Stimulated activated CD8-positive, alpha-beta memory T cell treated with anti-CD3 and anti-CD28 coated beads, Interleukin-15, amount 100 ng/mL, for 1 hour (primary cell): ENCODE measurements around the gene TCF7.
A peak's percentile ranks its signal among the peaks of the same experiment; 100 is the strongest.
"Not testable (repeated sequence)": the region's sequence is repeated elsewhere in the genome, so short reads cannot be mapped to it uniquely, and the experiment has no call there.

Experiments used
- DNase-seq: peaks from one replicate; pipeline ENCODE4 v3.0.0-alpha.2; 2020; ENCODE audit warnings: low read depth

The TCF7 gene

DNA sequence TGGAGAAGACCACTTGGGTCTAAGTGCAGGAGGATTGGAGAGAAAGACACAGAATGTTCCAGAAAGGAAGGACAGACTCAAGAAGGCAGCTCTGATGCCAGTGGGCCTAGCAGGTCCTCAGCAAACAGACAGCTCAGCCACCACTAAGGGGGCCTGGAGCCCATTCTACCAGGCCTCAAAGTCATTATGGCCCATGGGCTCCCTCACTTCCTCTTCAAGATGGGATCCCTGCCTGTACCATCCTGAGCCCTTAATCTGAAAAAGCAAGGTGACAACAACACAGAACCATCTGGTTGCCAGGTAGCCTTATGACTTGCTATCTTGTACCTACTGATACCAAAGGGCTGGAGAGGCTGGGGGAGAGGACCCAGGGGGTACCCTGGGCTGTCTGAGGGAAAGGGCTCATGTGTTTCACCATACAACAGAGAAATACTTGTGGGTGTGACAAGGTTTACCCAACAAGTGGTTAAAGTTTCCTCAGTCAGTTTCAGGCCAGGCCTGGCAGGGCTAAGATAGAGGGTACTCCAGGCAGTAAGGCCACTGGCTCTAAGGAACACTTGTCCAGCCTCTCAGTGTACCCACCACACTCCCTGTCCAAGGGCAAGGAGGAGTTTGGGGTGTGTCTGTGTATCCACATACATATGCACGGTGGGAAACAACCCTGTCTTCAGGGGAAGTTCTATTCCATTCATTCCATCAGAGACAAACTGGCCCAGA lies 30.7 kb downstream of the TCF7 start:
- no peak for DNase-seq

DNA sequence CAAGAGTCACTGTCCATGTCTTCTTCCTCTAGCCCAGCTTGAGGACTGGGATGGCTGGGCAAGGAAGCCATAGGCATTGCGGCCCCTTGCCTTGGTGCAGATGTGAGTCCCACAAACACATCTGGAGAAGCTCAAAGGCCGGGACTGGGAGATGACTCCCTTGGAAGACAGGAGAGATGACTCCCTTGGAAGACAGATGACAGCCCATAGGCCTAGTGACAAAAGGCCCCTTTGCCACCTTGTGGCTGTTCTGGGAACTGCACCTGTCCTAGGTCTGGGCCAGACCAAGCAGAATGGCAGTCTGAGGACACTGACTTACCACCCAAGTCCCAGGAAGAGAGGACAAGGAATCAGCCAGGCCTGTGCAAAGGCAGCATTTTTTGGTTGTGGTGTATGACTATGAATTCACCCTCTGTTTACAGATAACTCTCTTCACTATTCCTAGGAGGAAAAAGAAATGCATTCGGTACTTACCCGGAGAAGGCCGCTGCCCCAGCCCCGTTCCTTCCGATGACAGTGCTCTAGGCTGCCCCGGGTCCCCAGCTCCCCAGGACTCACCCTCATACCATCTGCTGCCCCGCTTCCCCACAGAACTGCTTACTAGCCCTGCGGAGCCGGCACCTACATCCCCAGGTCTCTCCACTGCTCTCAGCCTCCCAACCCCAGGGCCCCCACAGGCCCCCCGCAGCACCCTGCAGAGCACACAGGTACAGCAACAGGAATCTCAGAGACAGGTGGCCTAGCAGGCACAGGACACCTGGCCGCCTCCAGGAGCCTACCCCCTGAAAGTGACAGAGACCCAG lies 31.5 kb downstream of the TCF7 start:
- peak; percentile 72 for DNase-seq

GRCh38 chr5:134146651-134147518 lies 32.4 kb downstream of the TCF7 start:
- no peak for DNase-seq

- no peak for DNase-seq
These were observed 33.8 kb downstream of the TCF7 start for GRCh38 chr5:134148316-134148715.

DNA sequence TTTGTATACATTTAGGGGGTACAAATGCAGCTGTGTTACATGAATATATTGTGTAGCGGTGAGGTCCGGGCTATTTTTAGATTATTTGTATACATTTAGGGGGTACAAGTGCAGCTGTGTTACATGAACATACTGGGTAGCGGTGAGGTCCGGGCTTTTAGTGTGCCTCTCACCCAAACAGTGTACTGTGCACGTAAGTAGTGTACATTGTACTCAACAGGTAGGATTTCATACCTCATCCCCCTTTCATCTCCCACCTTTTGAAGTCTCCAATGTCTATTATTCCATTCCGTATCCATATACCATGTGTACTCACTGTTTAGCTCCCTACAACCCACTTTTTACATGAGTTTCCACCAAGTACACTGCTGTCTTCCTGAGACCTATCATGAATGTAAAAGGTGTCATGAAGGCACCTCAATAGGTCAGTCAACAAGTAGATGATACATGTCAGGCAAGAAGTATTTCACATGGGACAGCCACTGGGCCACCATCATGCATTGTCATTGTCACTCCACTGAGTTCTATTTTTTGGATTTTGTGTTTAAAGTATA lies 34.6 kb downstream of the TCF7 start:
- no peak for DNase-seq

GRCh38 chr5:134149571-134150303 lies 35.3 kb downstream of the TCF7 start:
- DNase-seq: no peak

DNA sequence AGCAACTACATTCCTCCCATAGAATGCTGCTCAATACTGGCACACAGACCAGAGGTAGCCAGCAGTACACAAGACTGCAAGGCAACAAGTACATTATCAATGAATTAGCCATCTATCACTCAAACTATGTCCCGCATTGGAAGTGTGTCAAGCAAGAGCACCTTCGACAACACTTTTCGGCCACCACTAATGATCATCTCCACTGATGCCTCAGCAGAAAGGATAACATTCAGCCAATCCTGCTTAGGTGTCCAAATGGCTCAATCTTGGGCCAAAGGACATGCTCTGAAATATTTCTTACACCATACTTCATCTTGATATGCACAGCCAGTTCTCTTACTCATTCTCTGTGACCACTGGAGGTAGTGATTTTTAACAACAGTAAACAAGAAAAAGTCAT lies 37.2 kb downstream of the TCF7 start:
- no peak for DNase-seq

- DNase-seq: not testable (repeated sequence)
These were observed 37.8 kb downstream of the TCF7 start for GRCh38 chr5:134152173-134152832.

- DNase-seq: no peak
These were observed 38.8 kb downstream of the TCF7 start for GRCh38 chr5:134153241-134153640.

GRCh38 chr5:134153657-134154056 lies 39.2 kb downstream of the TCF7 start:
- DNase-seq: no peak

DNA sequence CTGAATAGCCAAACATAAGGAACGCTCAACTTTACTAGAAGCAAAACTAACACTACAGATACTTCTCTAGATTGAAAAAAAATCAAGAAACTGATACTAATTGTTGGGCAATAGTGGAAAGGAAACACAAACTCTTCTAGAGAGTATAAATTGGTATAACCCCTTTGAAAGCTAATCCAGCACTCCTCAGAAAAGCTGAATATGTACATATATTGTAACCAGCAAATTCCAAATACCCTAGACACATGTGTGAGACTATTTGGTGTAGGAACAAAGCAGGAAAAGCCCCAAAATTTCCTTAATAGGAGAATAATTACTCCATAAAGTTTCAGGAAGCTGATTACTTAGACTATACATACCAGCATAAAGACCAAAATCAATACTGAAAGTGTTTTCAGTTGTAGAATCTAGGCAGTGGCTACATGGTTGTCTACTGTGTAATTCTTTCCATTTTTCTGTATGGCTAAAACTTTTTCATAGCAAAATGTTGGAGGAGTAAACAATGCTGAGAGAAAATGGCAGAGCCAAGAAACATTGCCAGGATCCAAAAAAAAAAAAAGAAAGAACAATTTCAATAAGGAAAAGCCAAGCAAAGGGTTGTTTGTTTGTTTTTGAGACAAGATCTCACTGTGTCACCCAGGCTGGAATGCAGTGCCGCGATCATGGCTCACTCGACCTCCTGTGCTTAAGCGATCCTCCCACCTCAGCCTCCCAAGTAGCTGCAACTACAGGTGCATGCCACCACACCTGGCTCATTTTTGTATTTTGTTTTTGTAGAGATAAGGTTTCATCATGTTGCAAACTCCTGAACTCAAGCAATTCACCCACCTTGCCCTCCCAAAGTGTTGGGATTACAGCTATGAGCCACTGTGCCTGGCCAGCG lies 47.3 kb downstream of the TCF7 start:
- no peak for DNase-seq

DNA sequence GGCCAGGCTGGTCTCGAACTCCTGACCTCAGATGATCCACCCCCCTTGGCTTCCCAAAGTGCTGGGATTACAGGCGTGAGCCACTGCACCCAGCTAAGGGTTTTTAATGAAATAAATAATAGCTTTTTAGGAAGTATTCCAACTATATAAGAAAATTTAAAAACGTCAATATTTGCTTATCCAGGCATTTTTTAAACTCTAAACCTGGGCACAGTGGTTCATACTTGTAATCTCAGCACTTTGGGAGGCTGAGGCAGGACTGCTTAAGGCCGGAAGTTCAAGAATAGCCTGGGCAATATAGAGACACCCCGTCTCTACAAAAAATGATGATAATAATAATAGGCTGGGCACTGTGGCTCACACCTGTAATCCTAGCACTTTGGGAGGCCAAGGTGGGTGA lies 48.1 kb downstream of the TCF7 start:
- DNase-seq: no peak

DNA sequence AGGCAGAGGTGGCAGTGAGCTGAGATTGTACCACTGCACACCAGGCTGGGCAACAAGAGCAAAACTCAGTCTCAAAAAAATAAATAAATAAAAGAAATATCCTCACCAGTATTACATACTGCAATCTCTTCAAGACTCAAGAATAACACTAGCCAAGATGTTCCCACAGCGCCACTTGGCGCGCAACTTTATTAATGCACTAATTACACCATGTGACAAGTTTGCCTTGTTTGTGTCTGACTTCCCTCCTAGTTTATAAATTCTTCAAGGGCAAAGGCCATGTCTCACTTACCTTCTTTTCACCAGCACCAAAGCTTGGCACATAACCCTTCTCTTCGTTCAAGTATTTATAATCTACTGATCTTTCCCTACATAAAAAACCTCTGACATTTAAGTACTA lies 57.5 kb downstream of the TCF7 start:
- DNase-seq: no peak

- DNase-seq: no peak
These were observed 60.7 kb downstream of the TCF7 start for GRCh38 chr5:134174841-134175839.

DNA sequence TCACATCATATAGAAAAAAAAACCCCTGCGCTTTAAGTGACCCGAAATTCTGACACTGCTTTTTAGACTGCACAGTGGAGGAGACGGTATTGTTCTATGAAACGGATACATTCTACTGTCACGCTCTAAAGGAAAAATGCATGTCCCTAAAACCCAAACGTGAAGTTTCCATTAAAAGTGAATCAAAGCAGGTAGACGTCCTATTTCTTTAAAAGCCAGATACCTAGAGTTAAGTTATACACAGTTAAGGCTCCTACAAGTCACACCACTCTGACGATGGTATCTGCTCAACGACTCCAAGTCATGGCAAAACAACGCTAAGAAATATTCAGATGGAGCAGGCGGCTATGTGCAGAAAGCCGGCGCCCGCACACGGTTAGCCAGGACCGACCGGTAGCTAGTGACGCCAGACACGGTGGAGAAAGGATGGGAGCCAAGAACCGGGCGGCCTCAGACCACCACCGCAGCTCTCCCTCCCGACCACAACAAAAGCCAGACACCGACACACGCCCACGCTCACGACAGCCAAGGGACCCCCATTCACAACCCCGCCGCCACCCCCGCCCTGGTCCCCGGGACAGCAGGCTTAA lies 61.5 kb downstream of the TCF7 start:
- no peak for DNase-seq

- peak; percentile 62 for DNase-seq
These were observed 62.3 kb downstream of the TCF7 start, which contains the start of gene SKP1 for GRCh38 chr5:134176511-134177368. Gene SKP1, minus strand, starts transcription at chr5:134176950. Its CDS starts 2,928 bp downstream, at chr5:134174022.
